GM18858 (cell line): Measurements from ENCODE around the gene DUSP6.

Experiments used
- ATAC-seq: cut with Tn5 transposase; IDR thresholded peaks from one replicate; pipeline ENCODE4 v1.9.1; 2021; ENCODE audit not compliant: unreplicated experiment

Gene DUSP6

GRCh38 chr12:89352492-89353187 is at the start of gene DUSP6:
TSS of gene DUSP6 (minus strand) at chr12:89352501. CDS start at chr12:89352039, 462 bp downstream.
- no peak for ATAC-seq

GRCh38 chr12:89401433-89402058 is 49.2 kb upstream of the DUSP6 start:
- ATAC-seq: no peak

- ATAC-seq: no peak
These were observed 48.1 kb upstream of the DUSP6 start for GRCh38 chr12:89400415-89400814.

- ATAC-seq: no peak
These were observed 43.4 kb upstream of the DUSP6 start for GRCh38 chr12:89395712-89396111.

- no peak for ATAC-seq
These were observed 41.3 kb upstream of the DUSP6 start for GRCh38 chr12:89393551-89394121.

GRCh38 chr12:89392391-89392790 is 40.1 kb upstream of the DUSP6 start:
- no peak for ATAC-seq

- ATAC-seq: no peak
These were observed 39.5 kb upstream of the DUSP6 start for GRCh38 chr12:89391726-89392336.

GRCh38 chr12:89390802-89391673 is 38.7 kb upstream of the DUSP6 start:
- no peak for ATAC-seq

GRCh38 chr12:89389755-89390661 is 37.7 kb upstream of the DUSP6 start:
- no peak for ATAC-seq

GRCh38 chr12:89386138-89386537 is 33.8 kb upstream of the DUSP6 start:
- no peak for ATAC-seq

- ATAC-seq: no peak
These were observed 32.5 kb upstream of the DUSP6 start for GRCh38 chr12:89384807-89385206.

- ATAC-seq: no peak
These were observed 31.9 kb upstream of the DUSP6 start for GRCh38 chr12:89384050-89384758.

- ATAC-seq: no peak
These were observed 31.1 kb upstream of the DUSP6 start for GRCh38 chr12:89383235-89384049.

GRCh38 chr12:89382328-89382727 is 30.0 kb upstream of the DUSP6 start:
- no peak for ATAC-seq

GRCh38 chr12:89379839-89380467 is 27.7 kb upstream of the DUSP6 start:
- ATAC-seq: no peak

- ATAC-seq: no peak
These were observed 27.0 kb upstream of the DUSP6 start for GRCh38 chr12:89379148-89379838.

GRCh38 chr12:89376844-89377243 is 24.5 kb upstream of the DUSP6 start:
- ATAC-seq: no peak

- no peak for ATAC-seq
These were observed 23.9 kb upstream of the DUSP6 start for GRCh38 chr12:89376202-89376529.
